GM18511 (cell line): Measurements from ENCODE around the gene PRRC2C.
"Not testable (repeated sequence)": the region's sequence is repeated elsewhere in the genome, so short reads cannot be mapped to it uniquely, and the experiment has no call there.

ENCODE experiments used
- ATAC-seq: cut with Tn5 transposase; IDR thresholded peaks from one replicate; pipeline ENCODE4 v1.9.1; 2021; ENCODE audit warnings: mild to moderate bottlenecking, moderate library complexity; ENCODE audit not compliant: unreplicated experiment

The PRRC2C gene

GRCh38 chr1:171485375-171486047 lies at the start of gene PRRC2C:
Gene PRRC2C, plus strand, starts transcription at chr1:171485530. Its CDS starts 26,559 bp downstream, at chr1:171512089.
- peak; percentile 96 for ATAC-seq

- ATAC-seq = no peak
These were observed 46.9 kb upstream of the PRRC2C start for GRCh38 chr1:171438441-171438840.

GRCh38 chr1:171440201-171440600 lies 45.1 kb upstream of the PRRC2C start:
- ATAC-seq = not testable (repeated sequence)

- ATAC-seq = not testable (repeated sequence)
These were observed 43.9 kb upstream of the PRRC2C start for GRCh38 chr1:171441278-171441895.

GRCh38 chr1:171446386-171446785 lies 38.9 kb upstream of the PRRC2C start:
- ATAC-seq = no peak

GRCh38 chr1:171455967-171456366 lies 29.4 kb upstream of the PRRC2C start:
- no peak for ATAC-seq

- ATAC-seq = no peak
These were observed 27.9 kb upstream of the PRRC2C start for GRCh38 chr1:171457412-171457811.

GRCh38 chr1:171460018-171460620 lies 25.2 kb upstream of the PRRC2C start:
- ATAC-seq = no peak

GRCh38 chr1:171467626-171468025 lies 17.7 kb upstream of the PRRC2C start:
- ATAC-seq = no peak

- ATAC-seq = peak; percentile 68
These were observed 17.1 kb upstream of the PRRC2C start for GRCh38 chr1:171468120-171468750.

- ATAC-seq = no peak
These were observed 14.6 kb upstream of the PRRC2C start for GRCh38 chr1:171470726-171471125.

- ATAC-seq = no peak
These were observed 13.1 kb upstream of the PRRC2C start for GRCh38 chr1:171472183-171472647.

GRCh38 chr1:171476829-171477228 lies 8.5 kb upstream of the PRRC2C start:
- ATAC-seq = no peak

GRCh38 chr1:171477804-171478203 lies 7.5 kb upstream of the PRRC2C start:
- no peak for ATAC-seq

- ATAC-seq = no peak
These were observed 5.3 kb upstream of the PRRC2C start for GRCh38 chr1:171480035-171480434.

GRCh38 chr1:171484760-171485374 lies 463 bp upstream of the PRRC2C start:
- ATAC-seq = peak; percentile 62

GRCh38 chr1:171486048-171486519 lies 754 bp downstream of the PRRC2C start:
- peak; percentile 47 for ATAC-seq

- no peak for ATAC-seq
These were observed 1.7 kb downstream of the PRRC2C start for GRCh38 chr1:171487038-171487437.

- ATAC-seq = no peak
These were observed 3.0 kb downstream of the PRRC2C start for GRCh38 chr1:171488190-171488929.

- no peak for ATAC-seq
These were observed 8.7 kb downstream of the PRRC2C start for GRCh38 chr1:171494076-171494475.
